ENCODE data around the gene IFRD1. TPM values are rescaled to one million over a fixed set of nuclear protein-coding genes. Genes with fewer than 3 reads are reported as not detected.

The IFRD1 gene
- total RNA-seq, 1 experiment from 2014 or later, result 116 TPM

DNA sequence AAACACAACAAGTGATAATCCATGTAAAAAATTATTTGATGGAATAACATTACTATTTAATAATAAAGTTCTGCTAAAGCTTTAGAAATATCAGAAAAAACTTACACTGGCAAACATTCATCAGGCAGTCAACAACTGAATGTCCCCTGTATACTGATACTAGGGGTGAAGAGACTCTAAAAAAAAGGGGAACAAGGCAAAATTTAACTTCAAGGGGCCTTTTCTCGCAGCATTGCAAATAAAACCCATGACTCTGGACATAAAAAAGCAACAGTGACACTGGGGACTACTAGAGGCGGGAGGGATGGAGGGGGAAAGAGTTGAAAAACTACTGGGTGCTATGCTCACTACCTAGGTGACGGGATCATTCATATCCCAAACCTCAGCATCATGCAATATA lies 5.8 kb upstream of the IFRD1 start:
- Mint-ChIP-seq H3K4me3 (ENCODE audit: unreplicated experiment) (no peak overlapping the region), H3K36me3 (ENCODE audit: insufficient read depth, unreplicated experiment) (peaks cover 1% of the 10 kb centered on the region), H3K4me1 (ENCODE audit: insufficient read depth, unreplicated experiment) (peaks cover 12% of the 10 kb centered on the region), H3K27me3 (ENCODE audit: insufficient read depth, unreplicated experiment) (no peaks in the 10 kb centered on the region), H3K27ac (ENCODE audit: low read depth, unreplicated experiment) (no peak overlapping the region), H3K9me3 (ENCODE audit: unreplicated experiment) (no peaks in the 10 kb centered on the region)
- intact Hi-C loops (cut with micrococcal nuclease), result no loop called here
- no TSS peak for BruUV-seq (replicated peaks)
- ChIA-PET CTCF (no interaction called here), POLR2A (interaction anchor here (0.6 to 0.7 kb wide), 3 partner anchors 24 to 321 kb away, joined by 3 read pairs; no protein-coding TSS in a partner anchor)
- DNase-seq (ENCODE audit: unreplicated experiment), result no peak
- TF ChIP-seq, protein P1, sequence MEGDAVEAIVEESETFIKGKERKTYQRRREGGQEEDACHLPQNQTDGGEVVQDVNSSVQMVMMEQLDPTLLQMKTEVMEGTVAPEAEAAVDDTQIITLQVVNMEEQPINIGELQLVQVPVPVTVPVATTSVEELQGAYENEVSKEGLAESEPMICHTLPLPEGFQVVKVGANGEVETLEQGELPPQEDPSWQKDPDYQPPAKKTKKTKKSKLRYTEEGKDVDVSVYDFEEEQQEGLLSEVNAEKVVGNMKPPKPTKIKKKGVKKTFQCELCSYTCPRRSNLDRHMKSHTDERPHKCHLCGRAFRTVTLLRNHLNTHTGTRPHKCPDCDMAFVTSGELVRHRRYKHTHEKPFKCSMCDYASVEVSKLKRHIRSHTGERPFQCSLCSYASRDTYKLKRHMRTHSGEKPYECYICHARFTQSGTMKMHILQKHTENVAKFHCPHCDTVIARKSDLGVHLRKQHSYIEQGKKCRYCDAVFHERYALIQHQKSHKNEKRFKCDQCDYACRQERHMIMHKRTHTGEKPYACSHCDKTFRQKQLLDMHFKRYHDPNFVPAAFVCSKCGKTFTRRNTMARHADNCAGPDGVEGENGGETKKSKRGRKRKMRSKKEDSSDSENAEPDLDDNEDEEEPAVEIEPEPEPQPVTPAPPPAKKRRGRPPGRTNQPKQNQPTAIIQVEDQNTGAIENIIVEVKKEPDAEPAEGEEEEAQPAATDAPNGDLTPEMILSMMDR (IDR thresholded peaks at IDR 0.05; ENCODE audit: unreplicated experiment), result no peak

DNA sequence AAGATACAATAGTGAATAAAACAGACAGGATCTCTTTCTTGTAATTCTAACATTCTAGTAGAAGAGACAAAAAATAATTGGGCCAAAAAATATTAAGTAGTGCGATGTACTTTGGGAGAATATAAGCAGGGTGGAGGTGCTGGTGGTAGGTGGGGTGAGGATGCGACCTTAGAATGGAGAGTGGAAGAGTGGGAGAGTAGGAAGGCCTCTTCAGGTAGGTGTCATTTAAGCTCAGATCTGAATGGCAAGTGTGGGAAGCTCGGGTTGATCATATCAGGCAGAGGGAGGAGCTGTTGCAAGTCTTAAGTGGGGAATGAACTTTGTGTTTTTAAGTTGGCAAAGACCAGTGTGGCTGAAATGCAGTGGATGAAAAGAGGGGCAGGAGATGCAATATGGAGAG lies 3.8 kb upstream of the IFRD1 start:
- ChIA-PET CTCF (interaction anchor here (0.9 to 1.4 kb wide), 3 partner anchors 16 to 694 kb away, joined by 3 read pairs; no protein-coding TSS in a partner anchor), POLR2A (interaction anchor here (8.5 kb wide), 1 partner anchor 24 kb away, joined by 255 read pairs; no protein-coding TSS in a partner anchor)
- BruUV-seq (replicated peaks), result no TSS peak
- H3K9me3 Mint-ChIP-seq (ENCODE audit: unreplicated experiment), result no peaks in the 10 kb centered on the region
- H3K27me3 Mint-ChIP-seq (ENCODE audit: insufficient read depth, unreplicated experiment), result no peaks in the 10 kb centered on the region
- H3K27ac Mint-ChIP-seq (ENCODE audit: low read depth, unreplicated experiment), result no peak overlapping the region
- TF ChIP-seq, protein P1 (IDR thresholded peaks at IDR 0.05; ENCODE audit: unreplicated experiment), result no peak
- H3K4me1 Mint-ChIP-seq (ENCODE audit: insufficient read depth, unreplicated experiment), result peaks cover 14% of the 10 kb centered on the region
- peaks cover 16% of the 10 kb centered on the region for H3K36me3 Mint-ChIP-seq (ENCODE audit: insufficient read depth, unreplicated experiment)
- no peak overlapping the region for H3K4me3 Mint-ChIP-seq (ENCODE audit: unreplicated experiment)
- intact Hi-C loops (cut with micrococcal nuclease), result no loop called here
- no peak for DNase-seq (ENCODE audit: unreplicated experiment)

DNA sequence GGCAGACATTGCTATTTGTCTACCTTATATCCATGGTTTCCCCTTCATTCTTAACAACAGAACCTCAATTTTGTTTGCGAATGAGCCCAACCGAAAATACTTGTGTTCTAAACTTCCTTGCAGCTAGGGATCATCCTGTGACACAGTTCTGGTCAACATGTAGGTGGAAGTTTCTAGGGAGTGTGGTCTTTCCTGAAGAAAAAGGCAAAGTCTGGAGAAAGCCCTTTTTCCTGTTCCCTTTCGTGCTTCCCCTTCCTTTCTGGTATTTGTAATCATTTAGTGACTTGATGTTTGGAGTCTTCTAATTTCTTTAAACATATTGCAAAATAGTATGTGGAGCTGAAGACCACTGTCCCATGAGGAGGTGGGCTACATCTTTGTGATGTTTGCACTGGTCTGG lies 2.9 kb upstream of the IFRD1 start:
- BruUV-seq (replicated peaks), result no TSS peak
- TF ChIP-seq, protein P1 (IDR thresholded peaks at IDR 0.05; ENCODE audit: unreplicated experiment), result no peak
- Mint-ChIP-seq H3K9me3 (ENCODE audit: unreplicated experiment) (no peaks in the 10 kb centered on the region), H3K27me3 (ENCODE audit: insufficient read depth, unreplicated experiment) (no peaks in the 10 kb centered on the region), H3K27ac (ENCODE audit: low read depth, unreplicated experiment) (no peak overlapping the region), H3K36me3 (ENCODE audit: insufficient read depth, unreplicated experiment) (peaks cover 16% of the 10 kb centered on the region), H3K4me3 (ENCODE audit: unreplicated experiment) (no peak overlapping the region), H3K4me1 (ENCODE audit: insufficient read depth, unreplicated experiment) (peaks cover 14% of the 10 kb centered on the region)
- ChIA-PET POLR2A (interaction anchor here (1.2 to 8.5 kb wide), 3 partner anchors 12 to 31 kb away, joined by 3 to 255 read pairs (median 48); no protein-coding TSS in a partner anchor), CTCF (interaction anchor here (0.6 to 1.4 kb wide), 2 partner anchors 15 to 277 kb away, joined by 3 read pairs; no protein-coding TSS in a partner anchor)
- no peak for DNase-seq (ENCODE audit: unreplicated experiment)
- intact Hi-C loops (cut with micrococcal nuclease), result no loop called here

DNA sequence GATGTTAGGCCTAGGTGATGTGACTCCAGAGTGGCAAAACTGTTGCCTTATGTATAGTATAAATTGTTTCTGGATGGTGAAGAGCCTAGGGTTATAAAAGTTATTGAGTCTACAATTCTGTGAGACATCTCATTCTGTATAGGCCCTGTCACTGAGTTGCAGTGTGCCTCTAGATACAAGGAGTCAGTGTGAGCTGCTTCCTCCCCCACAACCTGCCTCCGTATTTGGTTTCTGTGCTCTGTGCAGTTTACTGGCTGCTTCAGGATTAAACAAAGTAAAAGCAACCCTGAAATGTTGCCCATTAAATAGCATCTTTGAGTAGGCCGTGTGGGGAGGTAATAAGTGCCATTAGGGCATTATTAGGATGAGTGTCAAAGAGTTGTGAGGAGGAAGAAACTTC lies 1.9 kb upstream of the IFRD1 start:
- no peaks in the 10 kb centered on the region for H3K27me3 Mint-ChIP-seq (ENCODE audit: insufficient read depth, unreplicated experiment)
- no peak overlapping the region for H3K27ac Mint-ChIP-seq (ENCODE audit: low read depth, unreplicated experiment)
- no peaks in the 10 kb centered on the region for H3K9me3 Mint-ChIP-seq (ENCODE audit: unreplicated experiment)
- TF ChIP-seq, protein P1 (IDR thresholded peaks at IDR 0.05; ENCODE audit: unreplicated experiment), result no peak
- ChIA-PET CTCF (interaction anchor here (0.6 to 0.7 kb wide), 2 partner anchors 8 to 47 kb away, joined by 3 to 5 read pairs; no protein-coding TSS in a partner anchor), POLR2A (interaction anchor here (0.6 to 8.5 kb wide), 8 partner anchors 13 to 244 kb away, joined by 3 to 255 read pairs (median 52); partner anchors contain the start of genes DOCK4, LSMEM1 and ZNF277)
- DNase-seq (ENCODE audit: unreplicated experiment), result no peak
- peak overlapping the region; percentile 97 for H3K4me3 Mint-ChIP-seq (ENCODE audit: unreplicated experiment)
- peaks cover 20% of the 10 kb centered on the region for H3K4me1 Mint-ChIP-seq (ENCODE audit: insufficient read depth, unreplicated experiment)
- peaks cover 16% of the 10 kb centered on the region for H3K36me3 Mint-ChIP-seq (ENCODE audit: insufficient read depth, unreplicated experiment)
- intact Hi-C loops (cut with micrococcal nuclease), result no loop called here
- BruUV-seq (replicated peaks), result no TSS peak
